Keratinocyte (primary cell): ENCODE measurements around the gene SIGLECL1. TPM values are rescaled to one million over a fixed set of nuclear protein-coding genes. Genes with fewer than 3 reads are reported as not detected.

Experiments
- DNase-seq: peaks from one replicate; pipeline ENCODE4 v3.0.0-alpha.2; 2011; ENCODE audit warnings: low read depth, missing footprints, low spot score
- FAIRE-seq: peaks from 2 replicates; lab custom pipeline; 2011; peaks lifted over from hg19 to GRCh38; lab: Jason Lieb, UNC
- H2AFZ ChIP-seq: 2 replicates; pipeline ENCODE4 v1.6.0; 2012; ENCODE audit warnings: low read length, control low read depth, inconsistent platforms; ENCODE audit not compliant: control insufficient read depth
- H3K27ac ChIP-seq: 2 replicates; pipeline ENCODE4 v1.5.1; 2011; ENCODE audit warnings: low read length; ENCODE audit not compliant: control insufficient read depth, insufficient read depth
- H3K27me3 ChIP-seq: 3 replicates; pipeline ENCODE4 v1.6.0; 2011; ENCODE audit warnings: low read length; ENCODE audit not compliant: control insufficient read depth, insufficient read depth; ENCODE audit errors: extremely low read depth
- H3K36me3 ChIP-seq, 2 experiments: 2 replicates in 1 of 2; 3 replicates in 1 of 2; pipeline ENCODE4 v1.5.1; 2011; ENCODE audit warnings: low read length in 2 of 2, mild to moderate bottlenecking in 1 of 2; ENCODE audit not compliant: control insufficient read depth in 2 of 2, insufficient read depth in 2 of 2; ENCODE audit errors: extremely low read depth in 1 of 2
- H3K4me1 ChIP-seq: 3 replicates; pipeline ENCODE4 v1.5.1; 2011; ENCODE audit warnings: low read length; ENCODE audit not compliant: control insufficient read depth, insufficient read depth; ENCODE audit errors: extremely low read depth
- H3K4me2 ChIP-seq: 3 replicates; pipeline ENCODE4 v1.6.0; 2011; ENCODE audit warnings: low read depth, low read length; ENCODE audit not compliant: control insufficient read depth, insufficient read depth; ENCODE audit errors: extremely low read depth
- H3K4me3 ChIP-seq, 3 experiments: fragments of 200-600 bp in 1 of 3; sonication (generic) in 1 of 3; 2 replicates in 2 of 3; 3 replicates in 1 of 3; pipeline ENCODE4 v1.5.1; 2011 to 2016; ENCODE audit warnings: low read length in 3 of 3, mild to moderate bottlenecking in 3 of 3, control low read depth in 2 of 3, inconsistent platforms in 1 of 3, low read depth in 1 of 3, mixed read lengths in 1 of 3, mixed run types in 1 of 3, moderate library complexity in 1 of 3; ENCODE audit not compliant: control insufficient read depth in 2 of 3, insufficient read depth in 2 of 3; ENCODE audit errors: extremely low read depth in 1 of 3
- H3K79me2 ChIP-seq: 2 replicates; pipeline ENCODE4 v1.6.0; 2012; ENCODE audit warnings: low read length; ENCODE audit not compliant: control insufficient read depth, insufficient read depth
- H3K9ac ChIP-seq: 3 replicates; pipeline ENCODE4 v1.6.0; 2011; ENCODE audit warnings: low read length; ENCODE audit not compliant: control insufficient read depth, insufficient read depth; ENCODE audit errors: extremely low read depth
- H3K9me1 ChIP-seq: 3 replicates; pipeline ENCODE4 v1.6.0; 2011; ENCODE audit warnings: low read length; ENCODE audit not compliant: control insufficient read depth, insufficient read depth; ENCODE audit errors: extremely low read depth
- H3K9me3 ChIP-seq: 2 replicates; pipeline ENCODE4 v1.5.1; 2012; ENCODE audit warnings: low read depth, low read length; ENCODE audit not compliant: control insufficient read depth
- H4K20me1 ChIP-seq: 3 replicates; pipeline ENCODE4 v1.6.0; 2011; ENCODE audit warnings: low read length; ENCODE audit not compliant: control insufficient read depth, insufficient read depth; ENCODE audit errors: extremely low read depth
- CTCF ChIP-seq, 3 experiments: IDR thresholded peaks in 1 of 3; conservative IDR thresholded peaks in 1 of 3; optimal IDR thresholded peaks in 1 of 3; 2 replicates in 2 of 3; 3 replicates in 1 of 3; pipeline versions ENCODE3 to v1.5.1; 2011; ENCODE audit warnings: low read length in 3 of 3, mild to moderate bottlenecking in 3 of 3, moderate library complexity in 2 of 3, control low read depth in 1 of 3, inconsistent platforms in 1 of 3; ENCODE audit not compliant: insufficient read depth in 2 of 3; ENCODE audit errors: extremely low read depth in 1 of 3
- EZH2 ChIP-seq: IDR thresholded peaks from one replicate; pipeline ENCODE4 v1.6.1; 2012; ENCODE audit warnings: inconsistent platforms, mild to moderate bottlenecking, low read length, moderate library complexity
- dilution Hi-C: fragments of 300-500 bp; cut with MboI; formaldehyde crosslinking; loops from one replicate; pipeline ENCODE4 v1.7.0; 2020; ENCODE audit warnings: low sequenced_read_pairs; ENCODE audit not compliant: extremely low pct_ligation_motif_present
- polyA plus RNA-seq, 5 experiments: library from polyadenylated mRNA; depleted of rRNA in 3 of 5; stranded (reverse) in 3 of 5; stranded (forward) in 1 of 5; unstranded in 1 of 5; fragments of >200 nt; gene quantifications; 1 replicate in 1 of 5; 2 replicates in 3 of 5; 3 replicates in 1 of 5; pipeline versions ENCODE4 v1.2.1 to v1.2.3, GENCODE V29; 2011 to 2012; ENCODE audit warnings: missing spikeins in 2 of 5, low read depth in 1 of 5, low replicate concordance in 1 of 5

The SIGLECL1 gene
- polyA plus RNA-seq, 1 donor (not counting 4 experiments of a cell fraction or from before 2014, with no cell fraction given) = not detected

GRCh38 chr19:51203916-51204315, 47.0 kb upstream of the SIGLECL1 start:
- TF ChIP-seq EZH2 (no peak), CTCF (optimal IDR thresholded peaks at IDR 0.05 in 1 of 3, IDR thresholded peaks at IDR 0.05 in 1 of 3, conservative IDR thresholded peaks at IDR 0.05 in 1 of 3; ENCODE audit: extremely low read depth in 1 of 3, insufficient read depth in 2 of 3, low read length in 3 of 3) (no peak)
- DNase-seq (no peak), FAIRE-seq (no peak)
- Histone ChIP-seq H4K20me1 (no peaks in the 10 kb centered on the region), H3K79me2 (no peaks in the 10 kb centered on the region), H3K9me3 (no peaks in the 10 kb centered on the region), H3K4me2 (no peak overlapping the region), H3K4me1 (no peaks in the 10 kb centered on the region), H3K27ac (no peak overlapping the region), H3K4me3 (no peak overlapping the region), H3K27me3 (no peaks in the 10 kb centered on the region), H3K9ac (no peak overlapping the region), H3K36me3 (no peaks in the 10 kb centered on the region), H2AFZ (no peak overlapping the region), H3K9me1 (no peaks in the 10 kb centered on the region)
- dilution Hi-C loops = no loop called here

GRCh38 chr19:51204321-51204720, 46.6 kb upstream of the SIGLECL1 start:
- dilution Hi-C loops = no loop called here
- no peaks in the 10 kb centered on the region for H4K20me1 ChIP-seq

More at GRCh38 chr19:51204321-51204720, 46.6 kb upstream of the SIGLECL1 start:
- Histone ChIP-seq H2AFZ (no peak overlapping the region), H3K9me3 (no peaks in the 10 kb centered on the region), H3K4me1 (no peaks in the 10 kb centered on the region), H3K36me3 (no peaks in the 10 kb centered on the region), H3K4me3 (no peak overlapping the region), H3K9me1 (no peaks in the 10 kb centered on the region), H3K9ac (no peak overlapping the region), H3K79me2 (no peaks in the 10 kb centered on the region), H3K27ac (no peak overlapping the region), H3K27me3 (no peaks in the 10 kb centered on the region), H3K4me2 (no peak overlapping the region)
- TF ChIP-seq CTCF (optimal IDR thresholded peaks at IDR 0.05 in 1 of 3, IDR thresholded peaks at IDR 0.05 in 1 of 3, conservative IDR thresholded peaks at IDR 0.05 in 1 of 3; ENCODE audit: extremely low read depth in 1 of 3, insufficient read depth in 2 of 3, low read length in 3 of 3) (no peak), EZH2 (no peak)
- FAIRE-seq (no peak), DNase-seq (no peak)
